ENCODE data around the gene DOCK9. TPM values are rescaled to one million over a fixed set of nuclear protein-coding genes. Genes with fewer than 3 reads are reported as not detected.

The DOCK9 gene
- total RNA-seq, 1 donor from 2014 or later = 88.4 TPM

GRCh38 chr13:98942997-98943396 lies 34.9 kb downstream of the DOCK9 start:
- Histone ChIP-seq H3K27me3 (no peaks in the 10 kb centered on the region), H3K4me1 (peaks cover 30% of the 10 kb centered on the region), H3K9me3 (no peaks in the 10 kb centered on the region), H3K27ac (no peak overlapping the region), H3K36me3 (no peaks in the 10 kb centered on the region), H3K4me3 (no peak overlapping the region)
- intact Hi-C loops (cut with DNase I) = no loop called here
- TF ChIP-seq, protein P1, sequence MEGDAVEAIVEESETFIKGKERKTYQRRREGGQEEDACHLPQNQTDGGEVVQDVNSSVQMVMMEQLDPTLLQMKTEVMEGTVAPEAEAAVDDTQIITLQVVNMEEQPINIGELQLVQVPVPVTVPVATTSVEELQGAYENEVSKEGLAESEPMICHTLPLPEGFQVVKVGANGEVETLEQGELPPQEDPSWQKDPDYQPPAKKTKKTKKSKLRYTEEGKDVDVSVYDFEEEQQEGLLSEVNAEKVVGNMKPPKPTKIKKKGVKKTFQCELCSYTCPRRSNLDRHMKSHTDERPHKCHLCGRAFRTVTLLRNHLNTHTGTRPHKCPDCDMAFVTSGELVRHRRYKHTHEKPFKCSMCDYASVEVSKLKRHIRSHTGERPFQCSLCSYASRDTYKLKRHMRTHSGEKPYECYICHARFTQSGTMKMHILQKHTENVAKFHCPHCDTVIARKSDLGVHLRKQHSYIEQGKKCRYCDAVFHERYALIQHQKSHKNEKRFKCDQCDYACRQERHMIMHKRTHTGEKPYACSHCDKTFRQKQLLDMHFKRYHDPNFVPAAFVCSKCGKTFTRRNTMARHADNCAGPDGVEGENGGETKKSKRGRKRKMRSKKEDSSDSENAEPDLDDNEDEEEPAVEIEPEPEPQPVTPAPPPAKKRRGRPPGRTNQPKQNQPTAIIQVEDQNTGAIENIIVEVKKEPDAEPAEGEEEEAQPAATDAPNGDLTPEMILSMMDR (IDR thresholded peaks at IDR 0.05) = no peak
- no peak for TF ChIP-seq POLR2AphosphoS5 (IDR thresholded peaks at IDR 0.05; ENCODE audit: insufficient read depth in 1 of 2, low read depth in 1 of 2)
- no peak for TF ChIP-seq POLR2A (IDR thresholded peaks at IDR 0.05)
- DNase-seq (ENCODE audit: extremely low spot score in 2 of 2) = no peak

DNA sequence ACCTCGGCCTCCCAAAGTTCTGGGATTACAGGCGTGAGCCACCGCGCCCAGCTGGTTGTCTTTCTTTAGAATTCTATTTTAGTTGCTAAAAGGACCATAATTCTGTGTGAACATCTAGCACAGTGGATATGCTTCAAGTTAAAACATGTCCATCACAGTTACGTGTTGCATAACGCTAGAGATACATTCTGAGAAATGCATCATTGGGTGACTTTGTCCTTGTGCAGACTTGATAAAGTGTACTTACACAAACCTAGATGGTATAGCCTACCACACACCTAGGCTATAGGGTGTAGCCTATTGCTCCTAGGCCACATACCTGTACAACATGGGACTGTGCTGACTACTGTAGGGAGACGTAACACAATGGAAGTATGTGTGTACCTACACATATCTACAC lies 35.4 kb downstream of the DOCK9 start:
- no peaks in the 10 kb centered on the region for H3K9me3 ChIP-seq
- DNase-seq (ENCODE audit: extremely low spot score in 2 of 2) = no peak
- TF ChIP-seq, protein P1 (IDR thresholded peaks at IDR 0.05) = no peak
- no peak for TF ChIP-seq POLR2AphosphoS5 (IDR thresholded peaks at IDR 0.05; ENCODE audit: insufficient read depth in 1 of 2, low read depth in 1 of 2)
- TF ChIP-seq POLR2A (IDR thresholded peaks at IDR 0.05) = no peak
- no peak overlapping the region for H3K27ac ChIP-seq
- no peak overlapping the region for H3K4me3 ChIP-seq
- no peaks in the 10 kb centered on the region for H3K36me3 ChIP-seq
- no peaks in the 10 kb centered on the region for H3K27me3 ChIP-seq
- intact Hi-C loops (cut with DNase I) = no loop called here
- H3K4me1 ChIP-seq = peaks cover 30% of the 10 kb centered on the region

GRCh38 chr13:98941536-98941935 lies 36.3 kb downstream of the DOCK9 start:
- Histone ChIP-seq H3K27me3 (no peaks in the 10 kb centered on the region), H3K4me3 (no peak overlapping the region), H3K27ac (no peak overlapping the region), H3K4me1 (peaks cover 30% of the 10 kb centered on the region), H3K36me3 (no peaks in the 10 kb centered on the region), H3K9me3 (no peaks in the 10 kb centered on the region)
- intact Hi-C loops (cut with DNase I) = no loop called here
- no peak for DNase-seq (ENCODE audit: extremely low spot score in 2 of 2)
- no peak for TF ChIP-seq POLR2AphosphoS5 (IDR thresholded peaks at IDR 0.05; ENCODE audit: insufficient read depth in 1 of 2, low read depth in 1 of 2)
- TF ChIP-seq, protein P1 (IDR thresholded peaks at IDR 0.05) = no peak
- TF ChIP-seq POLR2A (IDR thresholded peaks at IDR 0.05) = no peak

DNA sequence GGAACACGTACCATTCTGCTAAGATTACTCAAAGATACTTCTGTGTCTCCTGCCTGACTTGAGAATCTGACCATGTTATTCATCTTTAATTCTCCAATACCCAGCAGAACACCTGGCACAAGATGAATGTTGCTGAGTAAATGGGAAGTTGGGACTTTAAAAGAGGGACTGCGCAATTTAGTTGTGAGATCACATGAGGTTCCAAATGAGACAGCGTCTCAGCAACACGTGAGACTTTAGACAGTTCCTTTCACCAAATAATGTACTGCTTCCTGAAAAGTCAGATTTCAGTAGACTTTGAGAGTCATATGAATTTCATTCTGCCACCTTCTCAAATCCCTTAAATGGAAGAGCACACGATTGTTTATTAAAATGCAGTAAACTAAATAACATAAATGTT lies 36.7 kb downstream of the DOCK9 start:
- Histone ChIP-seq H3K36me3 (no peaks in the 10 kb centered on the region), H3K4me3 (no peak overlapping the region), H3K27ac (peak overlapping the region; percentile 70), H3K4me1 (peaks cover 30% of the 10 kb centered on the region), H3K9me3 (no peaks in the 10 kb centered on the region), H3K27me3 (no peaks in the 10 kb centered on the region)
- TF ChIP-seq, protein P1 (IDR thresholded peaks at IDR 0.05) = no peak
- TF ChIP-seq POLR2A (IDR thresholded peaks at IDR 0.05) (no peak), POLR2AphosphoS5 (IDR thresholded peaks at IDR 0.05; ENCODE audit: insufficient read depth in 1 of 2, low read depth in 1 of 2) (no peak)
- intact Hi-C loops (cut with DNase I) = no loop called here
- DNase-seq (ENCODE audit: extremely low spot score in 2 of 2) = no peak

- no peaks in the 10 kb centered on the region for H3K27me3 ChIP-seq
- peaks cover 30% of the 10 kb centered on the region for H3K4me1 ChIP-seq
- H3K9me3 ChIP-seq = no peaks in the 10 kb centered on the region
- H3K4me3 ChIP-seq = no peak overlapping the region
- TF ChIP-seq POLR2AphosphoS5 (IDR thresholded peaks at IDR 0.05; ENCODE audit: insufficient read depth in 1 of 2, low read depth in 1 of 2) = no peak
- DNase-seq (ENCODE audit: extremely low spot score in 2 of 2) = no peak
- H3K36me3 ChIP-seq = no peaks in the 10 kb centered on the region
- intact Hi-C loops (cut with DNase I) = no loop called here
- H3K27ac ChIP-seq = peak overlapping the region; percentile 70
Observed at GRCh38 chr13:98940325-98941001, 37.4 kb downstream of the DOCK9 start.
